Retinal pigment epithelial cell (primary cell): ENCODE data around the gene STMP1.

ENCODE experiments used
- DNase-seq: peaks from one replicate; pipeline ENCODE4 v3.0.0-alpha.2; 2010; ENCODE audit warnings: low read depth
- H3K4me3 ChIP-seq: 2 replicates; pipeline ENCODE4 v1.5.1; 2011; ENCODE audit warnings: mild to moderate bottlenecking, low read length, control low read depth, moderate library complexity
- TF ChIP-seq, protein P1 (sequence below): conservative IDR thresholded peaks from 2 replicates; pipeline ENCODE4 v1.5.1; 2011; ENCODE audit warnings: low read depth, low read length, control low read depth, inconsistent platforms

Gene STMP1

DNA sequence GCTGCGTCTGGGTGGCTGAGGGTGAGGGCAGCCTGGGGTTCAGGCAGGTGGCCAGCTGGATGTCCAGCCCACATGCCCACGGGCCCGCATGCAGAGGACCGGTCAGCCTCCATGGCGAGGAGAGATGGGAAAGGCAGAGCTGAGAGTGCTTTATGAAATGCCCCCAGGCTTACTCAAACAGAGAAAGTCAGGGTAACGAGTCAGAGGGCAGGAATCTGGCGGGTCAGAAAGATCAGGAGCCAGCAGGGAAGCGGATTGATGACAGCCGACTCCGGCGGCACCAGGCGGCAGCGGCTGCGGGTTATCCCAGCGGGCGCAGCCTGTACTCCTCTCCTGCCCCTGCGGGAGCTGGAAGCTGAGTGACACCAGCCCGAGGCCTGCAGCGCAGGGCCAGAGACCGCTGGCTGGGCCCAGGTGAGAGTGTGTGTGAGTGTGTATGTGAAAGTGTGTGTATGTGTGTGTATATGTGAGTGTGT is 52.3 kb downstream of the STMP1 start:
- TF ChIP-seq, protein P1, sequence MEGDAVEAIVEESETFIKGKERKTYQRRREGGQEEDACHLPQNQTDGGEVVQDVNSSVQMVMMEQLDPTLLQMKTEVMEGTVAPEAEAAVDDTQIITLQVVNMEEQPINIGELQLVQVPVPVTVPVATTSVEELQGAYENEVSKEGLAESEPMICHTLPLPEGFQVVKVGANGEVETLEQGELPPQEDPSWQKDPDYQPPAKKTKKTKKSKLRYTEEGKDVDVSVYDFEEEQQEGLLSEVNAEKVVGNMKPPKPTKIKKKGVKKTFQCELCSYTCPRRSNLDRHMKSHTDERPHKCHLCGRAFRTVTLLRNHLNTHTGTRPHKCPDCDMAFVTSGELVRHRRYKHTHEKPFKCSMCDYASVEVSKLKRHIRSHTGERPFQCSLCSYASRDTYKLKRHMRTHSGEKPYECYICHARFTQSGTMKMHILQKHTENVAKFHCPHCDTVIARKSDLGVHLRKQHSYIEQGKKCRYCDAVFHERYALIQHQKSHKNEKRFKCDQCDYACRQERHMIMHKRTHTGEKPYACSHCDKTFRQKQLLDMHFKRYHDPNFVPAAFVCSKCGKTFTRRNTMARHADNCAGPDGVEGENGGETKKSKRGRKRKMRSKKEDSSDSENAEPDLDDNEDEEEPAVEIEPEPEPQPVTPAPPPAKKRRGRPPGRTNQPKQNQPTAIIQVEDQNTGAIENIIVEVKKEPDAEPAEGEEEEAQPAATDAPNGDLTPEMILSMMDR = no peak
- peak; percentile 69 for DNase-seq
- peak overlapping the region; percentile 17 for H3K4me3 ChIP-seq

- DNase-seq = no peak
- TF ChIP-seq, protein P1 = no peak
- peak overlapping the region; percentile 17 for H3K4me3 ChIP-seq
Measured at GRCh38 chr7:135715055-135715522, 52.8 kb downstream of the STMP1 start.

GRCh38 chr7:135715673-135716072 is 53.4 kb downstream of the STMP1 start:
- TF ChIP-seq, protein P1 = no peak
- no peak for DNase-seq
- H3K4me3 ChIP-seq = no peak overlapping the region

- peak; percentile 95 for DNase-seq
- TF ChIP-seq, protein P1 = no peak
- H3K4me3 ChIP-seq = no peak overlapping the region
Measured at GRCh38 chr7:135716677-135717238, 54.4 kb downstream of the STMP1 start.

GRCh38 chr7:135717693-135718092 is 55.4 kb downstream of the STMP1 start:
- H3K4me3 ChIP-seq = no peak overlapping the region
- TF ChIP-seq, protein P1 = no peak
- DNase-seq = no peak

- TF ChIP-seq, protein P1 = no peak
- DNase-seq = no peak
- no peak overlapping the region for H3K4me3 ChIP-seq
Measured at GRCh38 chr7:135718219-135718618, 55.9 kb downstream of the STMP1 start.

GRCh38 chr7:135718794-135719437 is 56.6 kb downstream of the STMP1 start:
- peak; percentile 66 for DNase-seq
- TF ChIP-seq, protein P1 = no peak
- H3K4me3 ChIP-seq = no peak overlapping the region
